Ishikawa (cell line): ENCODE data around the gene DOCK2.

Experiments used
- CEBPB ChIP-seq: IDR thresholded peaks from 2 replicates; pipeline ENCODE4 v1.6.1; 2012
- CREB1 ChIP-seq: IDR thresholded peaks from 2 replicates; pipeline ENCODE4 v1.6.1; 2012; ENCODE audit warnings: low read depth
- EGR1 ChIP-seq: IDR thresholded peaks from 2 replicates; pipeline ENCODE4 v1.6.1; 2012
- EP300 ChIP-seq: IDR thresholded peaks from 2 replicates; pipeline ENCODE4 v1.6.1; 2012; ENCODE audit warnings: borderline replicate concordance
- FOXM1 ChIP-seq: IDR thresholded peaks from 2 replicates; pipeline ENCODE4 v1.6.1; 2012; ENCODE audit warnings: low read depth, borderline replicate concordance
- NFIC ChIP-seq: IDR thresholded peaks from 2 replicates; pipeline ENCODE4 v1.6.1; 2012
- RAD21 ChIP-seq: IDR thresholded peaks from 2 replicates; pipeline ENCODE4 v1.6.1; 2012; ENCODE audit warnings: low read depth
- REST ChIP-seq: IDR thresholded peaks from 2 replicates; pipeline ENCODE4 v1.6.1; 2012; ENCODE audit warnings: low read depth, mild to moderate bottlenecking
- TAF1 ChIP-seq: IDR thresholded peaks from 2 replicates; pipeline ENCODE4 v1.6.1; 2012; ENCODE audit warnings: low read depth, mild to moderate bottlenecking
- TCF12 ChIP-seq: IDR thresholded peaks from 2 replicates; pipeline ENCODE4 v1.6.1; 2012; ENCODE audit warnings: low read depth
- TEAD4 ChIP-seq: IDR thresholded peaks from 2 replicates; pipeline ENCODE4 v1.6.1; 2012
- USF1 ChIP-seq: IDR thresholded peaks from 2 replicates; pipeline ENCODE4 v1.6.1; 2012
- YY1 ChIP-seq: IDR thresholded peaks from 2 replicates; pipeline ENCODE4 v1.6.1; 2012; ENCODE audit warnings: low read depth
- ZBTB7A ChIP-seq: IDR thresholded peaks from 2 replicates; pipeline ENCODE4 v1.6.1; 2012; ENCODE audit warnings: low read depth
- TF ChIP-seq, protein P1 (sequence below): IDR thresholded peaks from 2 replicates; pipeline ENCODE4 v1.6.1; 2012

Gene DOCK2

DNA sequence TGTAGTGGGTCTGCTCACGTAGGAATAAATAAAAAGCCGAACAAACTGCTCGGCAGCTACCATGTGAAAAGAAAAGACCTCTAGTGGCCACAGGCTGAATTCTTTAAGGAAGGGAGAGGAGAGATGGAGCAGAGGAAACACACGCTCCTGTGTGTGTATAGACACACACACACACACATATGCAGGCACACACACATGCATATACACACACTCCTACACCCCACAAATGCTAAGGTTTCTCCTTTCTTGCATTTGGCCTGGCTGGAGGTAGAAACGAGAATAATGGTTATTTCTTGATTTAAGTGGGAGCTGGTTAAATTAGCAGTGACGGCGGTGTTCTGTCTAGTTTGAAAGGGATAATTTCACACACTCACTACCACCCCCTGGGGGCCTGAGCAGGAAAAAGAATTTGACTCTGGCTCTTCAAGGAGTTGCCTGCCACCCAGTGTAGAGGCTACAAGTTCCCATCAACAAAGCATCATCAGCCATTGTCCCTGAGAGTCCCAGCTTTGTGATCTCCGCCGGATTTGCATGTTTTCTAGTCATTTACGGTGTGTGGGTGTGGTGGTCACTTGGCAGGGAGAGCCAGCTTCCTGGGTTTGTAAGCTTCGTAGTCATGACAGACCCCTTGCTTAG lies 343.5 kb downstream of the DOCK2 start, which contains the start of gene INSYN2B:
INSYN2B (minus strand) TSS at position 78 of the 636 bp plus-strand sequence. CDS start 96,597 bp downstream, outside the sequence.
- no peak for TF ChIP-seq USF1
- no peak for TF ChIP-seq EP300
- TF ChIP-seq YY1 = no peak
- TF ChIP-seq RAD21 = peak; percentile 28; the same call in 1 of the 2 replicates

- TF ChIP-seq EP300 = no peak
- TF ChIP-seq RAD21 = no peak
- TF ChIP-seq FOXM1 = no peak
- TF ChIP-seq, protein P1, sequence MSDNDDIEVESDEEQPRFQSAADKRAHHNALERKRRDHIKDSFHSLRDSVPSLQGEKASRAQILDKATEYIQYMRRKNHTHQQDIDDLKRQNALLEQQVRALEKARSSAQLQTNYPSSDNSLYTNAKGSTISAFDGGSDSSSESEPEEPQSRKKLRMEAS = no peak
- no peak for TF ChIP-seq CREB1
- TF ChIP-seq TEAD4 = no peak
- no peak for TF ChIP-seq EGR1
- no peak for TF ChIP-seq REST
- TF ChIP-seq CEBPB = no peak
- no peak for TF ChIP-seq ZBTB7A
- TF ChIP-seq NFIC = no peak
These were observed 351.1 kb downstream of the DOCK2 start for GRCh38 chr5:169988206-169988605.

DNA sequence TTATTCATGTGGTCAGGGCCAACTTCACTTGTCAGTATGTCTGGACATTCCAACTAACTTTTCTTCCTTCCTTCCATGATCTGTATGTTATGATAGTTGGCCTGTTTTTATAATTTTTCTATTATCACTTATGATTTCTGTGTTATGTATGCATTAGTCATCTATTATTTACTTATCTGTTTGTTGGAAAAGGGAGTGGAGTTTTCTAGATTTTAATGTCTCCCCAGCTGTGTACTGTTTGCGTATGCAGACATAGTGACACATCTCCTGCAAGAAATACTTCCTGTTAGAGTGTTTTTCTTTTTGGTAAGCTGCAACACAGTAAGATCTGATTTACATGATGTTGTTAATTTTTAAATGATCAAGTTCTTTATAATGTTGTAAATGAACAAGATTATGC lies 351.9 kb downstream of the DOCK2 start:
- TF ChIP-seq YY1 = no peak
- no peak for TF ChIP-seq ZBTB7A
- no peak for TF ChIP-seq TEAD4
- TF ChIP-seq REST = no peak
- TF ChIP-seq EP300 = no peak
- no peak for TF ChIP-seq CREB1
- no peak for TF ChIP-seq USF1
- no peak for TF ChIP-seq RAD21
- TF ChIP-seq TCF12 = no peak
- TF ChIP-seq EGR1 = no peak
- TF ChIP-seq NFIC = no peak
- TF ChIP-seq TAF1 = no peak
- TF ChIP-seq, protein P1 = no peak

- TF ChIP-seq TEAD4 (no peak), ZBTB7A (no peak), EP300 (no peak), USF1 (no peak), TAF1 (no peak), RAD21 (no peak), EGR1 (no peak), NFIC (no peak), CREB1 (no peak), TCF12 (no peak), FOXM1 (no peak), YY1 (no peak), CEBPB (no peak)
- TF ChIP-seq, protein P1 = no peak
These were observed 352.3 kb downstream of the DOCK2 start for GRCh38 chr5:169989365-169989764.

DNA sequence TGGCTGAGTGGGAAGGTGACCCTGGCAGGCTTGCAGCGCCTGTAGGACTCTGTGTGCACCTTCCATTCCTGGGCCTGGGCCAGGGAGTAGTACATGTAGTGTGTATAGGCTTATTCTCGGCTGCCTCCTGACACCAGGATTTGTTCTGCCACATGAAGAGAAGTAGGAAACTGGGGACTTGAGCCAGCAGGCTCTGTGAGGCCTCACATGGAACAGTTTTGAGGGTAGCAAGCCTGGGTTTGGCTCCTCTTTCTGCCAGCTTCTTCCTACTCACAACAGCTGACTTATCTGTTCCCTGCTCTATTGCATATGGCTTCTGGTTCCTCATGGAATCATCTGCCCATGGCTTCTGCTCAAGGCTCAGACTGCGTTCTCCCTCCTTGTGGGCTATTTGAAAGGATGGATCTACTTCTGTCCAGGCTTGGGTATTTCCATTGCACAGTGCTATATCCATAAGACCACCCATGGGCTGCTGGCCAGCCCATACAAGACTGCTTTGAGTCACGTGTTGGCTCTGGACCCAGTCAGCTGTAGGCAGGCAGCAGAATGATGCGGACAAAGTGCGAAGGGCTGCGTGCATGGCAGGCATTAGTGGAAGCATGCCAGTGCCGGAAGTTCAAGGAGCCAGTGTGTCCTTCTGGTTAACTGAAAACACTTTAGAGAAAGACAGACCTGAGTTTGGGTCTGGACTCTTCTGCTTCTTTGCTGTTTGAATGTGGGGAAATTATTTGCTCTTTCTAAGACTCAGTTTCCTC lies 354.2 kb downstream of the DOCK2 start:
- no peak for TF ChIP-seq EGR1
- no peak for TF ChIP-seq CEBPB
- TF ChIP-seq TCF12 = no peak
- no peak for TF ChIP-seq USF1
- no peak for TF ChIP-seq TAF1
- TF ChIP-seq YY1 = no peak
